Metanephros (tissue), 2 donors: ENCODE measurements around the gene MRTO4. TPM values are rescaled to one million over a fixed set of nuclear protein-coding genes. Genes with fewer than 3 reads are reported as not detected.

Experiments
- small RNA-seq: library from RNA; depleted of rRNA; stranded (forward); fragments of <200 nt; gene quantifications from one replicate; pipeline ENCODE3, GENCODE V24; 2014; ENCODE audit warnings: low replicate concordance
- total RNA-seq: library from RNA; depleted of rRNA; stranded (reverse); fragments of >200 nt; gene quantifications from one replicate; pipeline ENCODE4 v1.2.3, GENCODE V29; 2014

The MRTO4 gene
- 18.2 TPM for total RNA-seq

DNA sequence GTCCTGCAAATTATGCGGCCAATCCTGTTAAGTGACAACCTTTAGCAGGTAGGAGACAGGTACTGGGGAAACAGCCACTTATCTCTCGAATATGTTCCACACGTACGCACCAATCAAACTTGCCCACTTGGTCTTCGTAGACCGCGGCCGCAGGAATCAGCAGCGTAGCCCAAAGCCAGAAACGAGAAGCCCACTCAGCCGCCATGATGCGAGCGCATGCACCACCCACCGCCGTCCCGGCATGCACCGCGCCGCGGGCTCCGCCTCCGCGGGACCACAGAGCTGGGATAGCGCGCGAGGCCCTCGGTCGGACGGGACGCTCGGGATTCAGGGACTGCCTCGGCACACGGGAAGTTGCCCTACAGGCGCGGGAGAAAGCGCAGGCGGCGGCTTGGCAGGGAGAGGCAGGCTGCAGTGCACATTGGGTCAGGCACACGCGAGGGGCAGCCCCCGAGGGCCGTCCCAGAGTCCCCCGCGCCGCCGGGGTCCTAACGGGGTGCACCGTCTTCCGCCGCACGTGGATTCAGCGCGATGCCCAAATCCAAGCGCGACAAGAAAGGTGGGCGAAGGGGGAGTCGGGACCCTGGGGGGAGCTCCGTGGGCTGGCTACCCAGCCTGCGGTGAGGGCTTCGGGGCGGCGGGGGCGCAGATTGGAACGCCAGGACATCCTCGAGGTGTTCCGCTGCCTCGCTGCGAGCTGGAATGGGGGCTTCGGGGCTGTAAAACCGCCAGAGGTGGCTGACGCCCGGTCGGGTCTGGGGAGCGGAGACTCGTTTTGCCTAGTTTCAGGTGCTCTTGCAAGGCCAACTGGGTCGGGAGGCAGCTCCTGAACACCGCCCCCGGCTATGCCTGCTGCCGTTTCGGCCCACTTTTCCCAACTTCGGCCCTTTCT is at the start of gene MRTO4, which contains the start of gene EMC1:
Gene MRTO4, plus strand, starts transcription at position 501 of the 892 bp plus-strand sequence. Its CDS starts 31 bp downstream, at position 532.
Gene EMC1, minus strand, starts transcription at position 220 of the 892 bp plus-strand sequence. Its CDS starts 15 bp downstream, at position 205.

DNA sequence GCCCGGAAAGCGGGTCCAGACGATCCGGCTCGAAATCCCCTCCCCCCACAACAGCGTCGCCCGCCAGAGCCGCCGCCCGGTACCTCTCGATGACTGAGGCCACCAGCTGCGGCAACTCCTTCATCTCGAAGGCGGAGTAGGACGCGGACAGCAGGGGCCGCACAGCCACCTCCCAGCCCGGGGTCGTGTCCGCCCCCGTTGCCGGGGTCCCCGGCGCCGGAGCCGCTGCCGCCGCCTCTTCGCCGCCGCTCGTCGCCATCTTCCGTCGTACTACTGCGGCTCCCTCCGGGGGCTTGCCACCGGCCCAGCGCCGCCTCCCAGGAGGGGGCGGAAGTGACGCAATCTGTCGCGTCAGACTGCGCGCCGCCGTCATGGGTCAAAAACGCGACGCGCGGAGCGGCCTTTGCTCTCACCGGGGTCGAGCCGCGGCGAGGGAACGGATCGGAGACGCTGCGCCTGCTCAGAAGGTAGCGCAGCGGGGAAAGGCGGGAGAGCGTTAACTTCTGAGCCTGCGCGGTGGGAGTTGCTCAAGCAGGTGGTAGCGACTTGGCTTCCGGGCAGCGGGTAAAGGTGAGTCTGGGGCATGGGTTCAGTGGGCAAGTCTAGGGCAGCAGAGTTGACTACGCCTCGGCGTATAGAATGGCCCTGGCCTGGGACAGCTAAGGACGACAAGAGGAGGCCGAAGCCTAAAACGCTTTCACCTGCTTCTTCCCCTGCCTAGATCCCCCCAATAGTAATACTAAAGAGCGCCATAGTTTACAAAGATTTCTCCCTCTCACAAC is 41.4 kb upstream of the MRTO4 start, which contains the start of gene UBR4:
Gene UBR4, minus strand, starts transcription at position 277 of the 782 bp plus-strand sequence. Its CDS starts 18 bp downstream, at position 259.

DNA sequence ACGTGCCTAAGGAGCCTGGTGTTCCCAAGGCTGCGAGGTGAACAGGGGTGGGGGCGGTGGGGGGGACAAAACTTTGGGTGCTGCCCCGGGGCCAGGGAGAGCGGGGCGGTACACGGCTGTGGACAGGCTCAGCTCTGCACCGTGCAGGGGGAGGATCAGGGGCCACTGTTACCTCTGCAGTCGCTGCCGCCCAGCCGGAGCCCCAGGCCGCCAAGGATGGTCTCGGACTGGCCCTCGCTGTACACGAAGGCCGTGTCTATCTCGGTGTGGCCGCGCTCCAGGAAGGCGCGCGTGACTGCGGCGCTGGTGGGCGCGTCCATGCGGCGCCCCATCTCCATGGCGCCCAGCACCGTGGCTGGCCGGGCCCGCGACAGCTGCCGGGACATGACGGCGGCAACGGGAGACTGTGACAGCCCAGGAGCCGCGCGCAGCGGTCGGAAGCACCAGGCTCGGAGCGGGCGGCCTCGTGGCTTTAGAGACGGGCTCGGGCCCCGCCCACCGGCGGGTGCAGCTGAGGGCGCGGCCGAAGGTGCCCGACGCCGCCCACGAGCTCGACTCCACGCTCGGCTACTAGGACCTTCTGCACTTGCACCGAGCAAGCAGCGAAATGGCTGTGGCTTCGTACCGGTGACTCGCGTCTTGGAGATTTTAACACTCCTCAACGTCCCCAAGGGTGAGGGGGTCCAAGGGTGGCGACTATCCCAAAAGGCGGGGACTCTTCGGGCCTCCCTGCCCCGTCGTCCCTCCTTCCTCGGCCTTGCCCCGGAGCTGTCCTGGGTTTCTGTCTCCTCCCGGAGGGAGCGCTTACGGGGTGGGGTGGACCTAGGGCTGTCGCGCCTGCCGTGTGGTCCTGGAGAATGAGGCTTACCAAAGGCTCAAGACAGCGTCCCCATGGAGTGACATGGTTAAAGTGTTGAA is 37.0 kb downstream of the MRTO4 start, which contains the start of gene AKR7A3:
Gene AKR7A3, minus strand, starts transcription at position 447 of the 918 bp plus-strand sequence. Its CDS starts 61 bp downstream, at position 386.

Small RNA genes lying within 50 kb of the gene (small RNA-seq; reads per million reads assigned to genes)
- gene RNU6-1099P = not detected

Other genes with a start within 250 kb of the MRTO4 start
- 162 TPM for gene UBR4, start 41.5 kb upstream of the MRTO4 start, total RNA-seq
- gene EMC1, start 281 bp upstream of the MRTO4 start, total RNA-seq = 50.4 TPM
- gene AKR7A3, start 37.0 kb downstream of the MRTO4 start, total RNA-seq = 1.4 TPM
- 94.2 TPM for gene AKR7A2, start 60.3 kb downstream of the MRTO4 start, total RNA-seq
- 15.1 TPM for gene SLC66A1, start 60.5 kb downstream of the MRTO4 start, total RNA-seq
- 70.3 TPM for gene CAPZB, start 233.7 kb downstream of the MRTO4 start, total RNA-seq